BE2C (cell line): ENCODE measurements around the gene GSE1.

Experiments
- DNase-seq: peaks from one replicate; pipeline ENCODE4 v3.0.0-alpha.2; 2020
- H3K27me3 ChIP-seq: fragments of 250-450 bp; sonication (Bioruptor Pico); 2 replicates; pipeline ENCODE4 v1.5.1; 2020; ENCODE audit warnings: mild to moderate bottlenecking
- H3K36me3 ChIP-seq: fragments of 250-450 bp; sonication (Bioruptor Pico); 2 replicates; pipeline ENCODE4 v1.5.1; 2020; ENCODE audit warnings: mild to moderate bottlenecking
- H3K4me1 ChIP-seq: fragments of 250-450 bp; sonication (Bioruptor Pico); 2 replicates; pipeline ENCODE4 v1.5.1; 2020
- H3K4me3 ChIP-seq: 2 replicates; pipeline ENCODE4 v1.5.1; 2011; ENCODE audit warnings: low read depth, low read length
- H3K9me3 ChIP-seq: fragments of 250-450 bp; sonication (Bioruptor Pico); 2 replicates; pipeline ENCODE4 v1.5.1; 2020
- TF ChIP-seq, protein P1 (sequence below): IDR thresholded peaks from 2 replicates; pipeline ENCODE4 v1.5.1; 2012; ENCODE audit warnings: mild to moderate bottlenecking, low read depth, low read length

Gene GSE1

DNA sequence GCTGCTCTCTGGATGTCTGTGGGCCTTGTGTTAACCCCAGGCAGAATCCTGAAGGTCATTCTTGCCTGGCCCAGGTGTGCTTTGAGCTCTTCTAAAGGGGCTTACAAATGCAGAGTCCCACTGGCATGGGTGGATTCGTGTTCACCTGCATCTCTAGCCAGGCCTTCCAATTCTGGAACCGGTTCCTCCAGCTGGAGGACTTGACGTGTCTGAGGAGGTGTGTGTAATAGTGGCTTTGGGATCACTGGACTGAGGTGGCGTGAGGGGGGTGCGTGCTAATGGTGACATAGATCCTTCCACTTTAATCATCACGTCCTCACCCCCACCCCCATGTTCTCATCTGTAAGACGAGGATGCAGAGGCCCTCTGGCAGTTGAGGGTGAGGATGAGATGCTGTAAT is 4.8 kb downstream of the GSE1 start:
- DNase-seq, result no peak
- no peaks in the 10 kb centered on the region for H3K9me3 ChIP-seq
- TF ChIP-seq, protein P1, sequence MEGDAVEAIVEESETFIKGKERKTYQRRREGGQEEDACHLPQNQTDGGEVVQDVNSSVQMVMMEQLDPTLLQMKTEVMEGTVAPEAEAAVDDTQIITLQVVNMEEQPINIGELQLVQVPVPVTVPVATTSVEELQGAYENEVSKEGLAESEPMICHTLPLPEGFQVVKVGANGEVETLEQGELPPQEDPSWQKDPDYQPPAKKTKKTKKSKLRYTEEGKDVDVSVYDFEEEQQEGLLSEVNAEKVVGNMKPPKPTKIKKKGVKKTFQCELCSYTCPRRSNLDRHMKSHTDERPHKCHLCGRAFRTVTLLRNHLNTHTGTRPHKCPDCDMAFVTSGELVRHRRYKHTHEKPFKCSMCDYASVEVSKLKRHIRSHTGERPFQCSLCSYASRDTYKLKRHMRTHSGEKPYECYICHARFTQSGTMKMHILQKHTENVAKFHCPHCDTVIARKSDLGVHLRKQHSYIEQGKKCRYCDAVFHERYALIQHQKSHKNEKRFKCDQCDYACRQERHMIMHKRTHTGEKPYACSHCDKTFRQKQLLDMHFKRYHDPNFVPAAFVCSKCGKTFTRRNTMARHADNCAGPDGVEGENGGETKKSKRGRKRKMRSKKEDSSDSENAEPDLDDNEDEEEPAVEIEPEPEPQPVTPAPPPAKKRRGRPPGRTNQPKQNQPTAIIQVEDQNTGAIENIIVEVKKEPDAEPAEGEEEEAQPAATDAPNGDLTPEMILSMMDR, result no peak
- no peaks in the 10 kb centered on the region for H3K27me3 ChIP-seq
- H3K36me3 ChIP-seq, result peaks cover 37% of the 10 kb centered on the region
- H3K4me1 ChIP-seq, result peaks cover 32% of the 10 kb centered on the region
- H3K4me3 ChIP-seq, result no peak overlapping the region

DNA sequence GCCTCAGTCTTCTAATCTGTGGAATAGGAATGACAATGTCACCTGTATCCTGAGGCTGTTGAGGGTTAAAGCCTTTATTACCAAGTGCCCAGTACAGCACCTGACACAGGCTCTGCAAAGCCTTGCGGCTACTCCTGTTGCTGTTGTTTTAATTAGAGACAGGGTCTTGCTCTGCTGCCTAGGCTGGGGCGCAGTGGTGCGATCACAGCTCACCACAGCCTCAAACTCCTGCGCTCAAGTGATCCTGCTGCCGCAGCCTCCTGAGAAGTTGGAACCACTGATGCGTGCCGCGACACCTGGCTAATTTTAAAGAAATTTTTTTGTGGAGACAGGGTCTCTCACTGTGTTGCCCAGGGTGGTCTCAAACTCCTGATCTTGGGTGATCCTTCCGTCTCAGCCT is 5.4 kb downstream of the GSE1 start:
- Histone ChIP-seq H3K27me3 (no peaks in the 10 kb centered on the region), H3K4me3 (no peak overlapping the region), H3K4me1 (peaks cover 35% of the 10 kb centered on the region), H3K9me3 (no peaks in the 10 kb centered on the region), H3K36me3 (peaks cover 37% of the 10 kb centered on the region)
- no peak for DNase-seq
- TF ChIP-seq, protein P1, result no peak

- H3K36me3 ChIP-seq, result peaks cover 37% of the 10 kb centered on the region
- no peaks in the 10 kb centered on the region for H3K27me3 ChIP-seq
- H3K4me1 ChIP-seq, result peaks cover 37% of the 10 kb centered on the region
- H3K4me3 ChIP-seq, result no peak overlapping the region
- TF ChIP-seq, protein P1, result no peak
- no peaks in the 10 kb centered on the region for H3K9me3 ChIP-seq
- no peak for DNase-seq
These were observed 6.2 kb downstream of the GSE1 start for GRCh38 chr16:85619101-85619891.

GRCh38 chr16:85620374-85620773 is 7.3 kb downstream of the GSE1 start:
- TF ChIP-seq, protein P1, result no peak
- Histone ChIP-seq H3K4me1 (peaks cover 48% of the 10 kb centered on the region), H3K9me3 (no peaks in the 10 kb centered on the region), H3K4me3 (no peak overlapping the region), H3K36me3 (peaks cover 44% of the 10 kb centered on the region), H3K27me3 (no peaks in the 10 kb centered on the region)
- DNase-seq, result no peak

- Histone ChIP-seq H3K4me3 (no peak overlapping the region), H3K4me1 (peaks cover 56% of the 10 kb centered on the region), H3K36me3 (peaks cover 47% of the 10 kb centered on the region), H3K9me3 (no peaks in the 10 kb centered on the region), H3K27me3 (no peaks in the 10 kb centered on the region)
- TF ChIP-seq, protein P1, result no peak
- no peak for DNase-seq
These were observed 8.7 kb downstream of the GSE1 start for GRCh38 chr16:85621698-85622428.

DNA sequence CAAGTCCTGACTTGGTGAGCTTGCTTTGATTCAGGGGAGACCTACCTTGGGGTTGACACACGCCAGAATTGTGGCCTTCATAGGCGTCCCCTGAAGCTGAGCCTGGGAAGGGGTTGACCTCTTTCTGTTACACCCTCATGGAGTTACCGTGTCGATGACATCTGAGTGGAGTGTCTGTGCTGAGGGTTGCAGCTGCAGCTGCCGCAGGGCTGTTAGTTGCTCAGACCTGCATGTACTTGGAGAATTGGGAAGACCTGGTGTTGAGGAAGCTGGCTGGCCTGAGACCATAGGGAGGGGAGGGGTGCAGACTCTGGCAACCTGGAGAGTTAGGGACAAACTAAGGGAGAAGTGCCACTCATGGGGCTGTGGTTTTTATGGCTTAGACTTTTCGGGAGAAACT is 9.6 kb downstream of the GSE1 start:
- Histone ChIP-seq H3K4me3 (no peak overlapping the region), H3K27me3 (no peaks in the 10 kb centered on the region), H3K4me1 (peaks cover 55% of the 10 kb centered on the region), H3K9me3 (no peaks in the 10 kb centered on the region), H3K36me3 (peaks cover 42% of the 10 kb centered on the region)
- TF ChIP-seq, protein P1, result no peak
- no peak for DNase-seq
